ENCODE data around the gene TANC1.

Gene TANC1

GRCh38 chr2:159183346-159183745 is 214.9 kb downstream of the TANC1 start:
- in situ Hi-C loops (cut with MboI; ENCODE audit: low sequenced_read_pairs): no loop called here

GRCh38 chr2:159185401-159186130 is 217.1 kb downstream of the TANC1 start:
- in situ Hi-C loops (cut with MboI; ENCODE audit: low sequenced_read_pairs): no loop called here

- in situ Hi-C loops (cut with MboI; ENCODE audit: low sequenced_read_pairs): no loop called here
Observed at GRCh38 chr2:159186462-159186861, 218.0 kb downstream of the TANC1 start.

GRCh38 chr2:159187106-159187505 is 218.7 kb downstream of the TANC1 start:
- in situ Hi-C loops (cut with MboI; ENCODE audit: low sequenced_read_pairs): no loop called here

- in situ Hi-C loops (cut with MboI; ENCODE audit: low sequenced_read_pairs): no loop called here
Observed at GRCh38 chr2:159188449-159188848, 220.0 kb downstream of the TANC1 start.

DNA sequence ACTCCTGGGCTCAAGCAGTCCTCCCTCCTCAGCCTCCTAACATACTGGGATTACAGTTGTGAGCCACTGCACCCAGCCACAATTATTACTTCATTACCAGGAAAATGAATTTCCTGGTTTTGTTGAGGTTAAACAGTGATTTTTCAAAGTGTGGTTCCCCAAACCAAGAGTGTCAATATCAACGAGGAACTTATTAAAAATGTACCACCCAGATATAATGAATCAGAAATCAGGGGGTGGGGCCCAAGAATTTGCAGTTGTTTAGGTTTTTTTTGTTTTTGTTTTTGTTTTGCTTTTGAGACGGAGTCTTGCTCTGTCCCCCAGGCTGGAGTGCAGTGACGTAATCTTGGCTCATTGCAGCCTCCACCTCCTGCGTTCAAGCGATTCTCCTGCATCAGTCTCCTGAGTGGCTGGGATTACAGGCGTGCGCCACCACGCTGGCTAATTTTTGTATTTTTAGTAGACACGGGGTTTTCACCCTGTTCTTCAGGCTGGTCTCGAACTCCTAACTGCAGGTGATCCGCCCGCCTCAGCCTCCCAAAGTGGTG is 224.0 kb downstream of the TANC1 start:
- in situ Hi-C loops (cut with MboI; ENCODE audit: low sequenced_read_pairs): no loop called here

DNA sequence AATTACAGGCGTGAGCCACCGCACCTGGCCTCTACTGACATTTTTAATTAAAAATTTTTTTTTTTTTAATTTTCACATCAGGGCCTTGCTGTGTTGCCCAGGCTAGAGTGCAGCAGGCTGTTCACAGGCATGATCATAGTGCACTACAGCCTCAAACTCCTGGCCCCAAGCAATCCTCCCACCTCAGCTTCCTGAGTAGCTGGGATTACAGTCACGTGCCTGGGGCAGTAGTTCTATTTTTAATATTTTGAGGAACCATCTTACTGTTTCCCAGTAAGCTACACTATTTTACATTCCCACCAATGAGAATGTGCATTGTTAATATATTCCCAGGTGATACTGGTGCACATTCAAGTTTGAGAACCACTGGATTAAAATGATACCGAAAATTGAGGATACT is 225.4 kb downstream of the TANC1 start:
- in situ Hi-C loops (cut with MboI; ENCODE audit: low sequenced_read_pairs): no loop called here

GRCh38 chr2:159194241-159194640 is 225.8 kb downstream of the TANC1 start:
- in situ Hi-C loops (cut with MboI; ENCODE audit: low sequenced_read_pairs): no loop called here

- in situ Hi-C loops (cut with MboI; ENCODE audit: low sequenced_read_pairs): no loop called here
Observed at GRCh38 chr2:159195697-159196096, 227.3 kb downstream of the TANC1 start.

GRCh38 chr2:159196393-159196925 is 228.0 kb downstream of the TANC1 start:
- in situ Hi-C loops (cut with MboI; ENCODE audit: low sequenced_read_pairs): no loop called here

DNA sequence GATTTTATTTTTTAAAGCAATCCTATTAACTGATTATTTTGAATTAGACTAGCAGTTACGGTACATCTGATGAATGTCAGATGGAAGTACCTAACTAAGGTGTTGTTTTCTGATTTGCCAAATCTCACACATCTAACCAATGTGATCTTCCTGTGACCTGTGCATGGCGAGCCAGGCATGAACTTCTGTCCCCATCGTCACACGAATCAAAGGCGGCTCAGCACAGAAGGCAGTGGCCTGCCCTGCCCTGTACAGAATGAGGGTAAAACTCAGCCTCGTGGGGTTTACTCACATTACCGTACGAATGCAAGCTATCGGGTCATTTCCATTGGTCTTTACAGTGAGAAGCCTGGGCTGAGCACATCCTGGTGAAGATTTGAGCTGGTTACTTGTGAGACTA is 230.8 kb downstream of the TANC1 start:
- in situ Hi-C loops (cut with MboI; ENCODE audit: low sequenced_read_pairs): no loop called here

DNA sequence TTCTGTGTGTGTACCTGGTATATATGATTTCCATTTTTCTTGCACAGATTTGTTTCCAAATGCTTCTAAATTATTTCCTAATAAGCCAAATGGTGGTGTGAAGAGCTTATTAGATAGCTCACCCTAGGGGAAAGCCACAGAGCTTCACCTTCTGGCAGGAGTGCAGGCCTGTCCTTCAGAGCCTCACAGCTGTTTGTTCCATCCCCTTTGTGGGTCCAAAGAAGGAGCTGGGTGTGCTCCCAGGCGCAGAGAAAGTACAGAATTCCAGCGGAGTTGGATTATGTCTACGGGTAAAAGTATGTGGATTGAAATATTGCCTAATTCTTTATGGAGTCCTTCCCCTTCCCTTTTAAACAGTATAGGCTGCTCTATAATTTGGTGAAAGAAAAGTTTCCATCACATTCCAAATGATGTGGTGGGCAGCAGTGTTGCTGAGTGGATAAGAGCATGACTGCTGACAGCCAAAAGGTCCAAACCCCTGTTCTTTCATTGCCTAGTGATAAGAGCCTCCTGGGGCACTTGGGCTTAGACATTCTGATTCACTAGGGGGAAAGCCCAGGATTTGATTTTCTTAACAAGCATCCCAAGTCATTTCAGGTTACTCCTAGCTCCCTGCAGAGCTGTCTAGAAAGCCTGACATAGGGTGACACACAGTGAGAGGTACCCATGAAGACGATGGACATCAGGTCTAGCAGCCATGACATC is 231.5 kb downstream of the TANC1 start:
- in situ Hi-C loops (cut with MboI; ENCODE audit: low sequenced_read_pairs): no loop called here

GRCh38 chr2:159200498-159200897 is 232.1 kb downstream of the TANC1 start:
- in situ Hi-C loops (cut with MboI; ENCODE audit: low sequenced_read_pairs): no loop called here

- in situ Hi-C loops (cut with MboI; ENCODE audit: low sequenced_read_pairs): no loop called here
Observed at GRCh38 chr2:159201360-159202063, 233.1 kb downstream of the TANC1 start.

GRCh38 chr2:159202568-159203071 is 234.2 kb downstream of the TANC1 start:
- in situ Hi-C loops (cut with MboI; ENCODE audit: low sequenced_read_pairs): no loop called here

DNA sequence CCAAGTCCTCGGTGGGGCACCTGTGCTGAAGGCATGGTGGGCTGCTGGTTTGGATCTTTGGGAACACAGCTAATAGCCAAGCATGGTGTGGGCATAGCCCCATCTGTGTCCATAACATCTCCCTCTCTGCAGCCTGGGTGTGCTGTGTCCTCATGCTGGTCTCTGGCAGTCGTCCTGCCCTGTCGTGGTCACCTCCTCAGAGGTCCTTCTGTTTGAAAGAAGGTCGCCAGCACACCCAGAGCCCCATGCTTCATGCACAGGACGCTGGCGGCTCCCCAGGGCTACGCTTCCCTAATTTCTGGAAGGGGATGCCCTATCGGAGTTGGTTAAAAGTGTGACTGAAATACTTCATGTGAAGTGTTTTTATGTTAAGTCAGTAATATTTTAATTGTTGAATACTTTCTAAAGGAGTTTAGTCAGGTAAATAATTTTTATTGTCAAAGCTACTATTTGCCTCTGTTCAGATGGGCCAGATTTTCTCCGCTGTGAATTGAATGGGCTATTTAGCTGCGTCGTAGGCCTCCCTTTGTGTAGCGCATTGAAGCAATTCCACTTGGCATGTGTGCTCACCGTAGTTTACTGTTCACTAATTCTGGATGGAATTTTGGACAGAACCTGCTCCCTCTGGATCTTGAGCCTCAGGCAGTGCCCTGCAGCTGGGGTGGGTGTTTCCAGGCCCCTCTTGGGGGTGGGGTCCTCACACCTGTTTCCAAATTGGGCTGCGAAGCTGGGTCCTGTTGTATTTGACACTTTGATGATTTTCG is 236.1 kb downstream of the TANC1 start:
- in situ Hi-C loops (cut with MboI; ENCODE audit: low sequenced_read_pairs): no loop called here

GRCh38 chr2:159206736-159207380 is 238.4 kb downstream of the TANC1 start:
- in situ Hi-C loops (cut with MboI; ENCODE audit: low sequenced_read_pairs): no loop called here

GRCh38 chr2:159208438-159208837 is 240.0 kb downstream of the TANC1 start:
- in situ Hi-C loops (cut with MboI; ENCODE audit: low sequenced_read_pairs): no loop called here

DNA sequence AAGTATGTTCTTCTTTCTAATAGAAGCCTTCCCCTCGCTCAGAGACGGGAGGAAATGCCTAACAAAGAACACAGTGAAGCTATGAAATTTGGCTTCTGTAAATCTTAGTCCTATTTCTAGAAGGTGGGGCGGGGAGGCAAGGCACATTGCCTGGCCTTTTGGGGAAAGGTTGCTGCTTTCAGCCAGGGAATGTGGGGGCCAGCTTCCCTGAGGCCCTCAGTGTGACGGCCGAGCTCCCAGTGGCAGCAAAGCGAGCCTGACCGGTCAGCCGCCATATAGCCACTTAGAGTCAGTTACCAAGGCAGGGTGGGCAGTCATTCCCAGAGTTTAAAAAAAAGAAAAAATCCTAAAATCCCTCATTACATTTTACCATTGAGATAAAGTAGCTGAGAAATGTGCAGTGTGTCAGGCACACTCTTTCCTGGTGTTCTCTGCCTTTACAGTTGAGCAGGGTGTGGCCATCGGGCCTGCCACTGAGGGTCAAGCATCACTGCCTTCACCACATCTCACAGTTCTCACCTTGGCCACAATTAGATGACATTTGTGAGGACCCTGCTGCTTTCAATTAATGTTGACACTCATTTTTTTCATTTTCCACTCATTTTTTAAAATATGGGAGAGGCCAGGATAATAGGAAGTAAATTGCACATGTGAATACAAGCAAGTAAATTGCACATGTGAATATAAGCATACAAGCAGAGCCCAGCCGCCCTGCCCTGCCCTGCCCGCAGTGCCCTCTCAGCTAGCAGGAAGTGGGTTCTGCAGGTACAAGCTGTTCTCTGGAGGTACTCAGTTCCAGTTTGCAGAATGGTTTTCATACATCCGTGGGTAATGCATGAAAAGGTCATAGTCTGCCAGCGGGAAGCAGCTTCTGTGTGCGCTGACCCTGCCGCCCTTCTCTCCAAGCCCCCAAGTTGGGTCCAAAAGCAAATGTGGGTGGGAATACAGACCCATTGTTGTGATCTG is 241.2 kb downstream of the TANC1 start:
- in situ Hi-C loops (cut with MboI; ENCODE audit: low sequenced_read_pairs): no loop called here
